Adrenal gland (tissue), 12 donors: Measurements from ENCODE around the gene OR2T33. TPM values are rescaled to one million over a fixed set of nuclear protein-coding genes. Genes with fewer than 3 reads are reported as not detected.

Experiments used
- DNase-seq, 7 donors: peaks; one replicate each; pipeline ENCODE4 v3.0.0-alpha.2; 2019 to 2020
- H3K27ac ChIP-seq, 5 donors: fragments of 200-600 bp; sonication (generic) in 4 of 5; 1 replicate in 3 of 5; 2 replicates in 2 of 5; pipeline versions ENCODE4 v1.5.1 to v1.8.0; 2016 to 2020; ENCODE audit warnings: mild to moderate bottlenecking in 1 of 5
- H3K27me3 ChIP-seq: fragments of 200-600 bp; 2 replicates; pipeline ENCODE4 v1.8.0; 2021
- H3K36me3 ChIP-seq, 2 donors: fragments of 200-600 bp; replicated peaks in 1 of 2; 1 replicate in 1 of 2; 2 replicates in 1 of 2; pipeline versions ENCODE4 v1.5.1 to v1.8.0; 2018 to 2022
- H3K4me1 ChIP-seq, 2 donors: fragments of 200-600 bp; replicated peaks in 1 of 2; 1 replicate in 1 of 2; 2 replicates in 1 of 2; pipeline versions ENCODE4 v1.5.1 to v1.8.0; 2018 to 2021
- H3K4me3 ChIP-seq, 4 donors: fragments of 200-600 bp; sonication (generic) in 3 of 4; one replicate each; pipeline ENCODE4 v1.5.1; 2016 to 2018
- H3K9me3 ChIP-seq, 3 donors: fragments of 200-600 bp; sonication (generic) in 1 of 3; replicated peaks in 1 of 3; 1 replicate in 2 of 3; 2 replicates in 1 of 3; pipeline versions ENCODE4 v1.5.1 to v1.8.0; 2016 to 2021
- CTCF ChIP-seq, 6 experiments: fragments of 450-650 bp in 4 of 6; fragments of 200-600 bp in 2 of 6; sonication (generic) in 1 of 6; IDR thresholded peaks; 1 replicate in 5 of 6; 2 replicates in 1 of 6; pipeline versions ENCODE4 v1.5.1 to v1.8.0; 2016 to 2021; ENCODE audit warnings: antibody characterized with exemption in 6 of 6, mild to moderate bottlenecking in 2 of 6, moderate library complexity in 1 of 6
- POLR2A ChIP-seq, 2 donors: fragments of 450-650 bp; IDR thresholded peaks; one replicate each; pipeline ENCODE4 v1.6.1; 2017; ENCODE audit warnings: antibody characterized with exemption in 2 of 2, mild to moderate bottlenecking in 2 of 2, moderate library complexity in 1 of 2
- WGBS, 4 donors: extraction: QIAGEN DNeasy Blood & Tissue Kit in 2 of 4; methylation state at CpG; one replicate each; pipeline versions ENCODE4 v1.1.5 to v1.1.7; 2013 to 2017; 5-methylcytosine and 5-hydroxymethylcytosine counted together
- intact Hi-C, 2 donors: fragments of 100-400 bp; cut with DNase I; formaldehyde crosslinking; loops; one replicate each; pipeline versions ENCODE4 v1.14.1 to v1.15.0; 2022 to 2023
- polyA plus RNA-seq, 3 donors: library from polyadenylated mRNA; stranded (reverse); fragments of 200-250 nt in 2 of 3; fragments of 350-450 nt in 1 of 3; fragmentation: Illumina TruSeq in 1 of 3; extraction: RNeasy Lipid Tissue Mini Kit (QIAGEN cat#74804) in 1 of 3; gene quantifications; one replicate each; pipeline ENCODE4 v1.2.3, GENCODE V29; 2013 to 2014
- total RNA-seq, 9 donors: library from RNA; depleted of rRNA in 4 of 9; stranded (reverse); fragments of >200 nt in 4 of 9; fragments of 120-200 nt in 1 of 9; fragmentation: NEBNext Ultra II Directional in 1 of 9; extraction: Animal tissue kit (Norgen Biotek cat#: 25700) in 1 of 9; gene quantifications; one replicate each; pipeline versions ENCODE4 v1.1.0 to v1.2.4, GENCODE V29; 2013 to 2023
- donor health status: healthy with polysubstance abuse.
- donor health status: Bipolar disorder and iron deficiency.
- donor health status: DM: yes; HTN: yes; CAD: no.
- donor health status: DM: no; HTN: no; CAD: no.
- donor health status: DM: no; HTN: no; CAD: no.
- donor health status: DM: yes; HTN: yes; CAD: no.

OR2T33 gene
- total and polyA plus RNA-seq, 12 donors = not detected

- Histone ChIP-seq H3K4me3 (no peak overlapping the region), H3K36me3 (no peaks in the 10 kb centered on the region), H3K9me3 (no peaks in the 10 kb centered on the region), H3K27me3 (no peaks in the 10 kb centered on the region), H3K27ac (no peak overlapping the region), H3K4me1 (no peaks in the 10 kb centered on the region)
- intact Hi-C loops = no loop called here
- TF ChIP-seq POLR2A (IDR thresholded peaks at IDR 0.05) = no peak
- peak in 4 of 6 experiments; percentile 29 to 57 (median 36) for TF ChIP-seq CTCF (IDR thresholded peaks at IDR 0.05)
- 8 to 10% (median 9%) methylated on average over 14 of the region's 14 CpGs for WGBS, 4 donors
- DNase-seq = peak in 4 of 7 donors; percentile 19 to 27 (median 24)
These were observed 34.6 kb downstream of the OR2T33 start for GRCh38 chr1:248243204-248243603.

- Histone ChIP-seq H3K9me3 (no peaks in the 10 kb centered on the region), H3K4me1 (no peaks in the 10 kb centered on the region), H3K27me3 (no peaks in the 10 kb centered on the region), H3K36me3 (no peaks in the 10 kb centered on the region), H3K4me3 (no peak overlapping the region), H3K27ac (no peak overlapping the region)
- TF ChIP-seq CTCF (IDR thresholded peaks at IDR 0.05) = no peak
- TF ChIP-seq POLR2A (IDR thresholded peaks at IDR 0.05) = no peak
- DNase-seq = no peak
- intact Hi-C loops = no loop called here
- WGBS, 4 donors = 86 to 91% (median 91%) methylated on average over 9 of the region's 9 CpGs
These were observed 38.3 kb downstream of the OR2T33 start for GRCh38 chr1:248239478-248239877.

- Histone ChIP-seq H3K4me1 (no peaks in the 10 kb centered on the region), H3K27ac (no peak within 1 kb of the TSS), H3K9me3 (no peaks in the 10 kb centered on the region), H3K27me3 (no peaks in the 10 kb centered on the region), H3K4me3 (no peak within 1 kb of the TSS), H3K36me3 (no peaks in the 10 kb centered on the region)
- 52 to 79% (median 71%) methylated on average over 2 of the region's 2 CpGs for WGBS, 4 donors
- no peak for DNase-seq
- intact Hi-C loops = no loop called here
- no peak for TF ChIP-seq POLR2A (IDR thresholded peaks at IDR 0.05)
- no peak for TF ChIP-seq CTCF (IDR thresholded peaks at IDR 0.05)
These were observed 46.7 kb downstream of the OR2T33 start, which contains the start of gene OR2M4 for GRCh38 chr1:248231117-248231516. Gene OR2M4 (plus strand): TSS chr1:248231417. CDS start chr1:248238929, 7,512 bp downstream.

GRCh38 chr1:248229360-248229908 lies 48.3 kb downstream of the OR2T33 start:
- Histone ChIP-seq H3K36me3 (no peaks in the 10 kb centered on the region), H3K27ac (no peak overlapping the region), H3K4me3 (no peak overlapping the region), H3K4me1 (no peaks in the 10 kb centered on the region), H3K9me3 (no peaks in the 10 kb centered on the region), H3K27me3 (no peaks in the 10 kb centered on the region)
- DNase-seq = no peak
- WGBS, 4 donors = 42 to 64% (median 57%) methylated on average over 4 to 6 of the region's 6 CpGs
- TF ChIP-seq POLR2A (IDR thresholded peaks at IDR 0.05) (no peak), CTCF (IDR thresholded peaks at IDR 0.05) (no peak)
- intact Hi-C loops = no loop called here
